CD8-positive, alpha-beta memory T cell (primary cell): ENCODE measurements around the gene BCL2L13. TPM values are rescaled to one million over a fixed set of nuclear protein-coding genes. Genes with fewer than 3 reads are reported as not detected.

Experiments
- CTCF ChIA-PET: fragments of 350-600 bp; sonication (Branson Sonifier 250); formaldehyde crosslinking; loops from one replicate; lab custom pipeline; 2021; ENCODE audit warnings: antibody characterized with exemption; lab: Charles Lee
- POLR2A ChIA-PET: fragments of 350-600 bp; sonication (Branson Sonifier 250); formaldehyde crosslinking; loops from one replicate; lab custom pipeline; 2021; ENCODE audit warnings: antibody characterized with exemption; lab: Charles Lee
- DNase-seq, 5 donors: peaks; one replicate each; pipeline versions ENCODE4 v3.0.0 to v3.0.0-alpha.2; 2020 to 2022; ENCODE audit warnings: mixed read lengths in 1 of 5
- H3K27ac ChIP-seq: one replicate; pipeline ENCODE4 v1.7.0; 2013; ENCODE audit warnings: low read depth, mild to moderate bottlenecking, low read length, moderate library complexity
- H3K27me3 ChIP-seq: 2 replicates; pipeline ENCODE4 v1.7.0; 2013; ENCODE audit warnings: low read length, mild to moderate bottlenecking; ENCODE audit not compliant: insufficient read depth, poor library complexity, severe bottlenecking
- H3K36me3 ChIP-seq: 2 replicates; pipeline ENCODE4 v1.7.0; 2013; ENCODE audit warnings: mild to moderate bottlenecking, low read length, moderate library complexity; ENCODE audit not compliant: insufficient read depth
- H3K4me1 ChIP-seq: 2 replicates; pipeline ENCODE4 v1.7.0; 2013; ENCODE audit warnings: mild to moderate bottlenecking, low read length, moderate library complexity; ENCODE audit not compliant: insufficient read depth
- H3K4me3 ChIP-seq: 2 replicates; pipeline ENCODE4 v1.7.0; 2013; ENCODE audit warnings: mild to moderate bottlenecking, low read length
- H3K9me3 ChIP-seq: 2 replicates; pipeline ENCODE4 v1.7.0; 2013; ENCODE audit warnings: mild to moderate bottlenecking, low read length
- H3K27ac Mint-ChIP-seq, 8 donors: one replicate each; pipeline ENCODE4 v1.8.0; 2020 to 2021; ENCODE audit warnings: mixed read lengths in 8 of 8, mild to moderate bottlenecking in 6 of 8, inconsistent platforms in 3 of 8, moderate library complexity in 3 of 8
- H3K27me3 Mint-ChIP-seq, 2 donors: one replicate each; pipeline ENCODE4 v1.8.0; 2020 to 2021; ENCODE audit warnings: mixed read lengths in 2 of 2, mild to moderate bottlenecking in 1 of 2, moderate library complexity in 1 of 2
- H3K36me3 Mint-ChIP-seq, 3 donors: one replicate each; pipeline ENCODE4 v1.8.0; 2020 to 2021; ENCODE audit warnings: mixed read lengths in 3 of 3, inconsistent platforms in 1 of 3, mild to moderate bottlenecking in 1 of 3
- H3K4me1 Mint-ChIP-seq, 3 donors: one replicate each; pipeline ENCODE4 v1.8.0; 2020 to 2021; ENCODE audit warnings: mixed read lengths in 3 of 3, inconsistent platforms in 1 of 3, mild to moderate bottlenecking in 1 of 3
- H3K4me3 Mint-ChIP-seq, 7 donors: one replicate each; pipeline ENCODE4 v1.8.0; 2020 to 2021; ENCODE audit warnings: mixed read lengths in 7 of 7, mild to moderate bottlenecking in 6 of 7, moderate library complexity in 4 of 7, inconsistent platforms in 2 of 7
- H3K9me3 Mint-ChIP-seq, 5 donors: one replicate each; pipeline ENCODE4 v1.8.0; 2020 to 2022; ENCODE audit warnings: mixed read lengths in 5 of 5, mild to moderate bottlenecking in 3 of 5, moderate library complexity in 2 of 5, inconsistent platforms in 1 of 5
- polyA plus RNA-seq: library from polyadenylated mRNA; unstranded; fragments of 300-500 nt; fragmentation: Illumina TruSeq; gene quantifications from one replicate; pipeline ENCODE4 v1.2.3, GENCODE V29; 2021
- total RNA-seq, 2 experiments: library from RNA; stranded (reverse); gene quantifications; one replicate each; pipeline ENCODE4 v1.2.3, GENCODE V29; 2021

BCL2L13 gene
- total and polyA plus RNA-seq, 3 experiments from 2014 or later, result 39.8 to 41.1 (median 40.1) TPM

DNA sequence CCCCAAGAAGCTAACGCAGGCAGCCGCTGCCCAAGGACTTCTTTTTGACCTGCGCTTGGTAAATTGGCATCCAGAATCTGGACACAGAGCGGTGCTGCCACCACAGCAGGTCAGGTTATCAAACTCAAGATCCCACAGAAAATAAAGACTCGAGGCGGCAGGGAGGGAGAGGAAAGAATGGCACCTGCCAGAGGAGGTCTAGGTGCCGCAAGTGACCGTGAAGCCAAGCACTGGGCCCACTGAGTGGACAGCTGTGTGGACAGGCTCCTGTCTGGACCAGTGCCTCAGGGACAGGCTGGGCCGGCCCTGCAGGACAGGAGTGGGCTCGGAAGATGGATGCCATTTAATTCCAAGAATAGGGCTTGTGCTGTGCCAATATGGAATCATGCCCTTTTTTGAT is 108.4 kb downstream of the BCL2L13 start:
- no peaks in the 10 kb centered on the region for H3K9me3 Mint-ChIP-seq
- no peaks in the 10 kb centered on the region for H3K27me3 ChIP-seq
- H3K36me3 Mint-ChIP-seq, result peaks cover 0 to 36% (median 0%) of the 10 kb centered on the region in 3 donors
- H3K27ac Mint-ChIP-seq, result peak overlapping the region in 3 of 8 donors; percentile 77 to 83 (median 78)
- peaks cover 7 to 16% (median 12%) of the 10 kb centered on the region in 3 donors for H3K4me1 Mint-ChIP-seq
- no peak for DNase-seq
- H3K9me3 ChIP-seq, result no peaks in the 10 kb centered on the region
- H3K4me3 ChIP-seq, result no peak overlapping the region
- POLR2A ChIA-PET, result no interaction called here
- CTCF ChIA-PET, result interaction anchor here (1.4 to 7.5 kb wide), 2 partner anchors 32 to 38 kb away, joined by 3 to 54 read pairs; no protein-coding TSS in a partner anchor
- H3K27ac ChIP-seq, result no peak overlapping the region
- H3K4me1 ChIP-seq, result no peaks in the 10 kb centered on the region
- H3K36me3 ChIP-seq, result no peaks in the 10 kb centered on the region
- no peaks in the 10 kb centered on the region for H3K27me3 Mint-ChIP-seq
- no peak overlapping the region for H3K4me3 Mint-ChIP-seq

DNA sequence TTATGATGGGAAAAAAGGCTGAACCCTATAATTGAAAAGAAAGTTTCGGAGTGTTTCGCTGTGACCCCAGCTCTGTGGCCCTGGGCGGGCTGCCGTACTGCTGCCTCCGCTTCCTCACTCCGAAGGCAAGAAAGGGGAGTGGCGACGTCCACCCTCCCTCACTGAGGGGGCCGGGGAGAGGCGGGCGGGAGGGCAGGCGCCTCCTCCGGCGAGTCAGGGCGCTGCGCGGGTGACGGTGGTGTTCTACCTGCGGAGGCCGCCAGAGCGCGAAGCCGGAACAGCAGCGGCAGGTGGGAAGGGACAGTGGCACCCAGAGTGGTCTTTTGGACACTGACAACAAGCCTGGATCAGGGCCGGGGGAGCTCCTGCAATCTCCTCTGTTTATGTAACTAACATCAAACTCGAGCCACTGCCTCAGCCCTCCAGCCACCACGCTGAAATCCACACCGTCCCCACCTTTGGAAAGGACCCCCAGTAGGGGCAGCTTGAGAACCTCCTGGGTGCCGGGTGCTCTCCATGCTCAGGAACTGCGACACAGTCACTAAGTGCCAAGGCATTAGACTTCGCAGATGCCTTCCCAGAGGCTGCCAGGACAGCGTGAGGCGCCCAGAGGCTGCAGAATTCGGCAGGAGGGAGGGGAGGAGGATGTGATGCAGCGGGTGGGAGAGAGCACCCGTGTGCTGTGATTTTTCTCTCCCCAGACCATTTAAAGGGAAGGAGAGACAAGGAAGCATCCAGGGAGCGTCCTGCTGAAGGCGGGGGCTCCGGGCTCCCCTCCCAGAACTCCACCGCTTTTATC is 110.2 kb downstream of the BCL2L13 start:
- H3K36me3 Mint-ChIP-seq, result peaks cover 0 to 26% (median 0%) of the 10 kb centered on the region in 3 donors
- ChIA-PET POLR2A (no interaction called here), CTCF (interaction anchor here (1.0 kb wide), 1 partner anchor 36 kb away, joined by 6 read pairs; no protein-coding TSS in a partner anchor)
- H3K9me3 Mint-ChIP-seq, result no peaks in the 10 kb centered on the region
- Histone ChIP-seq H3K4me3 (no peak overlapping the region), H3K27ac (no peak overlapping the region), H3K9me3 (no peaks in the 10 kb centered on the region), H3K4me1 (no peaks in the 10 kb centered on the region), H3K27me3 (no peaks in the 10 kb centered on the region), H3K36me3 (no peaks in the 10 kb centered on the region)
- no peaks in the 10 kb centered on the region for H3K27me3 Mint-ChIP-seq
- DNase-seq, result no peak
- H3K4me3 Mint-ChIP-seq, result no peak overlapping the region
- H3K27ac Mint-ChIP-seq, result peak overlapping the region in 1 of 8 donors; percentile 79
- peaks cover 7 to 13% (median 9%) of the 10 kb centered on the region in 3 donors for H3K4me1 Mint-ChIP-seq

DNA sequence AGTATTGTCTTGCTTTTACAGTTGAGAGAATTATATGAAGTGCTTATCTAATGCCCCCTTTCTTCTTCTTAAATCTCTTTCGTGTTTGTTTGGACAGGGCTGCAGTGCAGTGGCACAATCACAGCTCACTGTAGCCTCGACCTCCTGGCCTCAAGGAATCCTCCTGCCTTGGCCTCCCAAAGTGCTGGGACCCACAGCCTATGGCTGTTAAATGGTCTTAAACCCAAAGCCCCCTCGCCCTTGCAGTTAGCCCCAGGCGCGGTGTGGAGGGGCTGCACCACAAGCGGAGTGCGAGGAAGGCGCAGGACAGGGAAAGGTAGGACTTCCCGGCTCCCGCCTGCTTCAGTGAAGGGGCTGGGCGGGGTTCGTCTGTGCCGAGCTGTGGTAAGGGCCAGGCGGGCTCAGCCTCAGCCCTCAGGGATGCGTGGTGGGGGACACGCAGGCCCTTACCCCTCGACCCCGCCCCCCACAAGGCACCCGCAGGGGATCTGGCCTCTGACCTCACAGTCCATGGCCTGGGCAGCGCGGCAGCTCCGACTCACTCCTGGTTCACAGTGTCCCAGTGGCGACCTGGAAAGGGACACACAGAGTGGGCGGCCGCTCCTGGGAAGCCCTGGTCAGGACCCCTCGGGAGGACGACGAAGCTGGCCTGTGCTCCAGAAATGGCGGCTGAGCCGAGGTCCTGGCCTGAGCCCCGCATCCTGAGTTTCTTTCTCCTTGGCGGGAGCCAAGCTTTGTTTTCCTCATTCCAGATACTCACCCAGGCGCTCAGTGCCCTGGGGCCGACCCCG is 111.2 kb downstream of the BCL2L13 start:
- H3K27me3 ChIP-seq, result no peaks in the 10 kb centered on the region
- H3K4me1 ChIP-seq, result no peaks in the 10 kb centered on the region
- ChIA-PET POLR2A (no interaction called here), CTCF (interaction anchor here (1.0 kb wide), 2 partner anchors 35 to 37 kb away, joined by 3 to 6 read pairs; no protein-coding TSS in a partner anchor)
- H3K4me3 ChIP-seq, result no peak overlapping the region
- Mint-ChIP-seq H3K36me3 (peaks cover 0 to 24% (median 0%) of the 10 kb centered on the region in 3 donors), H3K27ac (peak overlapping the region in 1 of 8 donors; percentile 75), H3K4me3 (no peak overlapping the region), H3K4me1 (peaks cover 9 to 14% (median 10%) of the 10 kb centered on the region in 3 donors), H3K27me3 (no peaks in the 10 kb centered on the region), H3K9me3 (no peaks in the 10 kb centered on the region)
- H3K27ac ChIP-seq, result no peak overlapping the region
- H3K9me3 ChIP-seq, result no peaks in the 10 kb centered on the region
- DNase-seq, result no peak
- H3K36me3 ChIP-seq, result no peaks in the 10 kb centered on the region

GRCh38 chr22:17751596-17751995 is 113.0 kb downstream of the BCL2L13 start:
- Mint-ChIP-seq H3K4me3 (no peak overlapping the region), H3K27me3 (no peaks in the 10 kb centered on the region)

GRCh38 chr22:17753401-17753989 is 114.9 kb downstream of the BCL2L13 start:
- no peaks in the 10 kb centered on the region for H3K4me1 ChIP-seq
- no peak overlapping the region for H3K4me3 ChIP-seq
- ChIA-PET CTCF (interaction anchor here (1.2 to 2.5 kb wide), 5 partner anchors 11 to 32 kb away, joined by 3 to 17 read pairs (median 10); no protein-coding TSS in a partner anchor), POLR2A (no interaction called here)
- Mint-ChIP-seq H3K4me1 (peaks cover 5 to 26% (median 9%) of the 10 kb centered on the region in 3 donors), H3K27me3 (no peaks in the 10 kb centered on the region), H3K4me3 (no peak overlapping the region), H3K9me3 (no peaks in the 10 kb centered on the region), H3K36me3 (peaks cover 0 to 16% (median 0%) of the 10 kb centered on the region in 3 donors), H3K27ac (peak overlapping the region in 2 of 8 donors; percentile 26 to 33)
- no peaks in the 10 kb centered on the region for H3K36me3 ChIP-seq
- H3K27ac ChIP-seq, result no peak overlapping the region
- no peaks in the 10 kb centered on the region for H3K9me3 ChIP-seq
- no peak for DNase-seq
- H3K27me3 ChIP-seq, result no peaks in the 10 kb centered on the region

More at GRCh38 chr22:17751596-17751995, 113.0 kb downstream of the BCL2L13 start:
- H3K36me3 Mint-ChIP-seq, result peaks cover 0 to 23% (median 0%) of the 10 kb centered on the region in 3 donors
- H3K4me1 Mint-ChIP-seq, result peaks cover 7 to 13% (median 9%) of the 10 kb centered on the region in 3 donors
- no peak overlapping the region for H3K4me3 ChIP-seq
- no peaks in the 10 kb centered on the region for H3K4me1 ChIP-seq
- no peaks in the 10 kb centered on the region for H3K36me3 ChIP-seq
- CTCF ChIA-PET, result interaction anchor here (1.1 to 2.5 kb wide), 4 partner anchors 9 to 34 kb away, joined by 4 to 12 read pairs (median 7); no protein-coding TSS in a partner anchor
- H3K27ac Mint-ChIP-seq, result peak overlapping the region in 2 of 8 donors; percentile 15 to 51
- H3K9me3 ChIP-seq, result no peaks in the 10 kb centered on the region
- H3K9me3 Mint-ChIP-seq, result no peaks in the 10 kb centered on the region
- POLR2A ChIA-PET, result no interaction called here
- no peaks in the 10 kb centered on the region for H3K27me3 ChIP-seq
- no peak for DNase-seq
- no peak overlapping the region for H3K27ac ChIP-seq

- Mint-ChIP-seq H3K4me3 (no peak overlapping the region), H3K9me3 (no peaks in the 10 kb centered on the region), H3K27ac (peak overlapping the region in 4 of 8 donors; percentile 21 to 77 (median 64)), H3K36me3 (peaks cover 0 to 15% (median 0%) of the 10 kb centered on the region in 3 donors), H3K27me3 (no peaks in the 10 kb centered on the region), H3K4me1 (peaks cover 5 to 28% (median 9%) of the 10 kb centered on the region in 3 donors)
- H3K36me3 ChIP-seq, result no peaks in the 10 kb centered on the region
- no peak overlapping the region for H3K27ac ChIP-seq
- peak in 1 of 5 donors; percentile 62 for DNase-seq
- H3K27me3 ChIP-seq, result no peaks in the 10 kb centered on the region
- no peaks in the 10 kb centered on the region for H3K4me1 ChIP-seq
- ChIA-PET CTCF (interaction anchor here (0.9 to 2.2 kb wide), 6 partner anchors 11 to 32 kb away, joined by 3 to 17 read pairs (median 4); no protein-coding TSS in a partner anchor), POLR2A (interaction anchor here (0.6 kb wide), 1 partner anchor 149 kb away, joined by 3 read pairs; no protein-coding TSS in a partner anchor)
- no peak overlapping the region for H3K4me3 ChIP-seq
- H3K9me3 ChIP-seq, result no peaks in the 10 kb centered on the region
Observed at GRCh38 chr22:17754233-17754925, 115.8 kb downstream of the BCL2L13 start.

DNA sequence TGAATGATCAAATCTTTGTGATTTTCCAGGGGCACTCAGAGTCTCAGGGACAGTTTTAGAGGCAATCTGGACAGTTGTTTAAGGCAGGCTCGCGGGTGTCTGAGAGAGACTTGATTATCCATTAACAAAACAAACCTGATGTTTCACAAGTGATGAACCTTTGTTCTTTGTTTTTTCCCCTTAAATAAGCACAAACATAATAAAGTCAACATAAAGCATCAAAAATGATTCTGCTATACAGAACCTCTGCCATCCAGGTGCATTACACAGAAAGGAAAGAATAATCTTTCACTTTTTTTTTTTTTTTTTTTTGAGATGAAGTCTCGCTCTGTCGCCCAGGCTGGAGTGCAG is 122.6 kb downstream of the BCL2L13 start:
- no peak for DNase-seq
- H3K4me3 ChIP-seq, result no peak overlapping the region
- H3K4me1 ChIP-seq, result no peaks in the 10 kb centered on the region
- POLR2A ChIA-PET, result no interaction called here
- no peak overlapping the region for H3K4me3 Mint-ChIP-seq
- no peaks in the 10 kb centered on the region for H3K36me3 ChIP-seq
- peaks cover 0 to 3% (median 0%) of the 10 kb centered on the region in 3 donors for H3K36me3 Mint-ChIP-seq
- H3K27me3 ChIP-seq, result no peaks in the 10 kb centered on the region
- peaks cover 24 to 53% (median 35%) of the 10 kb centered on the region in 3 donors for H3K4me1 Mint-ChIP-seq
- CTCF ChIA-PET, result no interaction called here
- no peaks in the 10 kb centered on the region for H3K9me3 ChIP-seq
- H3K9me3 Mint-ChIP-seq, result no peaks in the 10 kb centered on the region
- no peak overlapping the region for H3K27ac ChIP-seq
- H3K27me3 Mint-ChIP-seq, result no peaks in the 10 kb centered on the region
- peak overlapping the region in 4 of 8 donors; percentile 33 to 66 (median 42) for H3K27ac Mint-ChIP-seq
